Measurements from ENCODE around the gene CSNK1G1.

CSNK1G1 gene

GRCh38 chr15:64191971-64192830 is 163.8 kb downstream of the CSNK1G1 start:
- DNase-seq (ENCODE audit: low spot score), result no peak

- DNase-seq (ENCODE audit: low spot score), result no peak
Measured at GRCh38 chr15:64187396-64188191, 168.4 kb downstream of the CSNK1G1 start.

GRCh38 chr15:64185146-64185911 is 170.6 kb downstream of the CSNK1G1 start:
- no peak for DNase-seq (ENCODE audit: low spot score)

GRCh38 chr15:64182859-64183370 is 173.1 kb downstream of the CSNK1G1 start:
- no peak for DNase-seq (ENCODE audit: low spot score)

GRCh38 chr15:64180235-64180824 is 175.6 kb downstream of the CSNK1G1 start:
- no peak for DNase-seq (ENCODE audit: low spot score)

- DNase-seq (ENCODE audit: low spot score), result no peak
Measured at GRCh38 chr15:64166102-64166890, 189.7 kb downstream of the CSNK1G1 start.

GRCh38 chr15:64164436-64164835 is 191.5 kb downstream of the CSNK1G1 start:
- no peak for DNase-seq (ENCODE audit: low spot score)

GRCh38 chr15:64163659-64164362 is 192.2 kb downstream of the CSNK1G1 start:
- DNase-seq (ENCODE audit: low spot score), result no peak

- DNase-seq (ENCODE audit: low spot score), result peak; percentile 97
Measured at GRCh38 chr15:64162869-64163658, 192.9 kb downstream of the CSNK1G1 start, which contains the start of gene PPIB. PPIB (minus strand) TSS chr15:64163022; CDS start chr15:64162986, 36 bp downstream.

GRCh38 chr15:64162478-64162868 is 193.5 kb downstream of the CSNK1G1 start:
- DNase-seq (ENCODE audit: low spot score), result no peak

GRCh38 chr15:64161688-64162477 is 194.1 kb downstream of the CSNK1G1 start:
- no peak for DNase-seq (ENCODE audit: low spot score)

GRCh38 chr15:64158363-64159134 is 197.4 kb downstream of the CSNK1G1 start:
- no peak for DNase-seq (ENCODE audit: low spot score)

GRCh38 chr15:64157599-64158125 is 198.3 kb downstream of the CSNK1G1 start:
- DNase-seq (ENCODE audit: low spot score), result no peak

GRCh38 chr15:64156652-64157331 is 199.2 kb downstream of the CSNK1G1 start:
- no peak for DNase-seq (ENCODE audit: low spot score)

GRCh38 chr15:64155802-64156651 is 199.9 kb downstream of the CSNK1G1 start:
- no peak for DNase-seq (ENCODE audit: low spot score)

Measured in hematopoietic multipotent progenitor cell treated with erythropoietin and hydrocortisone succinate and interleukin-3 and kit ligand, for 17 days (in vitro differentiated cells).